ENCODE data around the gene SEC22A.

Gene SEC22A

DNA sequence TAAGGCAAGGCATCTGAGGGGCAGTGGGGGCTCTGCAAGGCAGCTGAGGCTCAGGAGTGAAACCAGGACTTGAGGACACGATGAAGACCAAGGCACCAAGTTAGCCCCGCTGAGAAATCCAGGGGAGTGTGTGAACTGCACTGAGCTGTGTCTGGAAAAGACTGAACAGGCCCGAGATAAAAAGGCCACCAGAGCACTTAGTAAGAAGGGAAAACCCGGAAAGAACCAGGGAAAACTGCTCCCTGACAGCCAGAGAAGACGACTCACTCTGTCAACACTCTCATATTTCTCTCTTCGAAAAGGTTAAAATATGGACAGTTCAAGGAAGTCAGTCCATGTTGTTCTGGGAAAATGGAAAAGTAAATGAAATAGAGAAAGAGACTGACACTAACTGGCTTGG, 109.0 kb downstream of the SEC22A start:
- H3K4me3 ChIP-seq (ENCODE audit: low read depth, low read length), result no peak overlapping the region
- no peak for DNase-seq (ENCODE audit: low read depth)
- TF ChIP-seq, protein P1, sequence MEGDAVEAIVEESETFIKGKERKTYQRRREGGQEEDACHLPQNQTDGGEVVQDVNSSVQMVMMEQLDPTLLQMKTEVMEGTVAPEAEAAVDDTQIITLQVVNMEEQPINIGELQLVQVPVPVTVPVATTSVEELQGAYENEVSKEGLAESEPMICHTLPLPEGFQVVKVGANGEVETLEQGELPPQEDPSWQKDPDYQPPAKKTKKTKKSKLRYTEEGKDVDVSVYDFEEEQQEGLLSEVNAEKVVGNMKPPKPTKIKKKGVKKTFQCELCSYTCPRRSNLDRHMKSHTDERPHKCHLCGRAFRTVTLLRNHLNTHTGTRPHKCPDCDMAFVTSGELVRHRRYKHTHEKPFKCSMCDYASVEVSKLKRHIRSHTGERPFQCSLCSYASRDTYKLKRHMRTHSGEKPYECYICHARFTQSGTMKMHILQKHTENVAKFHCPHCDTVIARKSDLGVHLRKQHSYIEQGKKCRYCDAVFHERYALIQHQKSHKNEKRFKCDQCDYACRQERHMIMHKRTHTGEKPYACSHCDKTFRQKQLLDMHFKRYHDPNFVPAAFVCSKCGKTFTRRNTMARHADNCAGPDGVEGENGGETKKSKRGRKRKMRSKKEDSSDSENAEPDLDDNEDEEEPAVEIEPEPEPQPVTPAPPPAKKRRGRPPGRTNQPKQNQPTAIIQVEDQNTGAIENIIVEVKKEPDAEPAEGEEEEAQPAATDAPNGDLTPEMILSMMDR (IDR thresholded peaks at IDR 0.05; ENCODE audit: insufficient read depth, low read depth, low read length, missing control alignments), result no peak

DNA sequence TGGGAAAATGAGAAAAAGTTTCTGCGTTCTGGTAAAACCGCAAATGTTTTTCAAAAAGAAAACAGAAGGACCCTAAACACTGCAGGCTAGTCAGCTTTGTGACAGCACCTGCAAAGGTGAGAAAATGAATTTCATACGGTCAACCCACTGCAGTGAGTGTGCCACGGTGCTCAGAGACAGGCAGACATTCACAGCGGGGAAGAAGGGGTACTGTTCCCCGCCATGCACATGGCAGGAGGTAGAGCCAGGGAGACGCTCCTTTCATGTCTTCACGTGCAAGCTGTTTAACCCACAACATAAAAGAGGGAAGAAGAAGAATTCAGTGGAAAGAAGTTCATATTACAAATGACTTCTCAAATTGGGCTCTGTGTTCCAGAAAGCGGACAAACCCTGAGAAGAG, 109.5 kb downstream of the SEC22A start:
- TF ChIP-seq, protein P1 (IDR thresholded peaks at IDR 0.05; ENCODE audit: insufficient read depth, low read depth, low read length, missing control alignments), result no peak
- no peak overlapping the region for H3K4me3 ChIP-seq (ENCODE audit: low read depth, low read length)
- DNase-seq (ENCODE audit: low read depth), result no peak

DNA sequence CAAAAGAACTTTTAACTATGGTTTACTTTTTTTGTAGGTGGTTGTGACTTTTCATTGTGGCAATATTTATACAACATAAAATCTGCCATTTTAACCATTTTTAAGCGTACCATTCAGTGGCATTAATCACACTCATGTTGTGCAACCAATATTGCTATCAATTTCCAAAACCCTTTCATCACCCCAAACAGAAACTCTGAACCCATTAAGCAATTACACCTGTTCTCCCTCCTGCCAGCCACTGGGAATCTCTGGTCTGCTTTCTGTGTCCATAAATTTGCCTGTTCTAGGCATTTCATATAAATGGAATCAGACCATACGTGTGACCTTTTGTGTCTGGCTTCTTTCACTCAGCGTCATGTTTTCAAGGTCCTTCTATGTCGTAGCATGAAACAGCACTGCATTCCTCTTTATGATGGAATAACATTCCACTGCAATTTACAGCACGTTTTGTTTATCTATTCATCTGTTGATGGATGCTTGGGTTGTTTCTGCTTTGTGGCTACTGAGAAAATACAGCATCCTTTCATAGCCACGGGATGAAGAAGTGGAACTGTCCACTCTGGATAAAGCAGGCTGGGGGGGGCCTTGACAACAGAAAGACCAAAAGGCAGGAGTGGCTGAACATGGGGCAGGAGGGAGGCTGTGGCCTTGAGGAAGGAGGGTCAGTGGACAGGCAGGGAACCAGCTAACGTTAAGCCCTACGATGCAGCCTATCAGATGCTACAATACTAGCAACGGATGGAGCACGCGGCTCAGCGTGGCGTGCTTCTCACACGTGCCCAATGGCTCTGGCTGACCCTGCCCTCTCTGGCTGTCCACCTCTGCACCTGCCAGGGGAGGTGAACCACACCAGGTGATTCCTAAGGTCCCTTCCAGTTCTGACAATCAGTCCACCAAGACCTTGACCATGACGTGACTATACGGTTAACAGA, 110.9 kb downstream of the SEC22A start:
- TF ChIP-seq, protein P1 (IDR thresholded peaks at IDR 0.05; ENCODE audit: insufficient read depth, low read depth, low read length, missing control alignments), result no peak
- no peak overlapping the region for H3K4me3 ChIP-seq (ENCODE audit: low read depth, low read length)
- DNase-seq (ENCODE audit: low read depth), result no peak

DNA sequence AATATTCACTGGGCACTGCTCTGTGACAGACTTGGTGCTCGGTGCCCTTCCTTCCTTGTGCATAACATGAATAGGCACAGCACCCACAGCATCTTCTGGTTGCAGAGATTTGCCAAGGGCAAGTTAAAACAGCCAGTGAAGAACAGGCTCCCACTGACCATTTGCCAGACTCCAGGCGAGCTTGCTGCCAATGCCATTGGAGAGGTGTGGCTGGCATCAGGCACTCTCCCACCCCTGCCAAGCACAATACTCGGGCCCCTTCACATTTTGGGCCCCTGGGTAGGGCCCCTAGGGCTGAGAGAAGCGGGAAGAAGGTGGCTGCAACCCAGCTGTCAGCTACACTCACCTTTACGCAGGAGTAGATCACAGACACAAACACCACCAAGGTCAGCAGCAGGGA, 112.1 kb downstream of the SEC22A start:
- TF ChIP-seq, protein P1 (IDR thresholded peaks at IDR 0.05; ENCODE audit: insufficient read depth, low read depth, low read length, missing control alignments), result no peak
- no peak for DNase-seq (ENCODE audit: low read depth)
- no peak overlapping the region for H3K4me3 ChIP-seq (ENCODE audit: low read depth, low read length)

DNA sequence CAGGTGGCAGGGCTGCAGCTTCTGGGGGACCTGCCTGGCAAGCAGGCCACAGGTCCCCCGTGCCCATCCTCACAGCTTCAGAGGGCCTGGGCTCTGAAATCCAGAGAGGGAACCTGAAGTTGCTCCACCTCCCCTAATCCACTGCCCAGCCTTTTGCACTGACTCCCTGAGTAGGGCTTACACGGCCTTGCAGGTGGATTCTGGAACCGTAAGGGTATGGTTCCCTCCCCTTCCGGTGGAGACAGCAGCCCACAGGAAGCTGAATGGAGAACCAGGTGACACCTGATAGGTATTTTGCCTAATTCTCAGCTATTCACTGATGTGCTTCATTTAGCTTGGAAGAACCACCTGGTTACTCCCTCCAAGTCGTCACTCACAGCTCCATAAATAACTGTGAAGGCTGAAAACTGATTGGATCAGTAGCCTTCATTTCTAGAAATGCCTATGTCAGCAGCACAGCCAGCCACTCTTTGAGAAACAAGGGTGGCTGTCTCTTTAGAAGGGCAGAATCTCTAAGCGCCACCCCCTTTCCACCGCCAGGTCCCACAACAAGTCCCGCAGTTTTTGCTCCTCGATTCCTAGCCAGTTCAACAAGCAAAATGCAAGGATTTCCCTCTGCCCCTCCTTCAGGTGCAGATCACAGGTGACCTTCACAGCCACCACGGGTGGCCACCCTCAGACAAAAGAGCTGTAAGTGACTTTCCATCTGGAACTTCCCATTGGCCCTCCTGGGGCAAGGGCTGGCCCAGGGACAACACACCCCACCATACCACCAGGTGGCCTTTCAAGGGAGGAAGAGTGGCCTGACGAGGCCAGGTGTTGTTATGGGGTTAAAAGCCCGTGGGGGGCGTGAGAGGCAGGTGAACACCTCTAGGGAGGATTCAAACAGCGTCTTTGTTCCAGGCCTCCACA, 112.9 kb downstream of the SEC22A start:
- no peak overlapping the region for H3K4me3 ChIP-seq (ENCODE audit: low read depth, low read length)
- TF ChIP-seq, protein P1 (IDR thresholded peaks at IDR 0.05; ENCODE audit: insufficient read depth, low read depth, low read length, missing control alignments), result no peak
- no peak for DNase-seq (ENCODE audit: low read depth)

DNA sequence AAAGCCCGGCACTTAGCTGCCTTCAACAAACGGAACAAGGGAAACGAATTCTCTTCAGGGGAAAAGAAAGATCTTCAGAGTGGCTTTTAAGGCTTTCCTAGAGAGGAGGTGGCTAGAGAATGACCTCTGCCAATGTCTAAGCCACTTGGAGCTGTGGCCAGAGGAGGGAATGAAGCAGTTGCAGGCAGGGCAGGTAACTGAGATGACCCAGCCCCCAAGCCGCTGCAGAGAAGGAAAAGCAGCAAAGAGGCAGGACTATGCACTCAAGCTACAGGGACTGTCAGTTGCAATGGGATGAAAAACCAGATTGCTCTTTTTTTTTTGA, 113.5 kb downstream of the SEC22A start:
- no peak for DNase-seq (ENCODE audit: low read depth)
- H3K4me3 ChIP-seq (ENCODE audit: low read depth, low read length), result no peak overlapping the region
- TF ChIP-seq, protein P1 (IDR thresholded peaks at IDR 0.05; ENCODE audit: insufficient read depth, low read depth, low read length, missing control alignments), result no peak
